Loucy (cell line): ENCODE results near the gene ECHS1.

Experiments
- CTCF ChIP-seq: fragments of 200-600 bp; sonication (generic); conservative IDR thresholded peaks from 2 replicates; pipeline ENCODE4 v1.5.1; 2014; ENCODE audit warnings: mild to moderate bottlenecking, antibody characterized with exemption, low read length
- EZH2phosphoT487 ChIP-seq: fragments of 200-600 bp; IDR thresholded peaks from 2 replicates; pipeline ENCODE4 v1.6.1; 2018; ENCODE audit warnings: antibody characterized with exemption, mild to moderate bottlenecking, moderate library complexity, borderline replicate concordance

GRCh38 chr10:133324198-133324792 lies 48.9 kb downstream of the ECHS1 start:
- TF ChIP-seq CTCF (no peak), EZH2phosphoT487 (no peak)
